HG02678 (cell line): ENCODE results near the gene SCLY.

Source experiments
- ATAC-seq: cut with Tn5 transposase; IDR thresholded peaks from one replicate; pipeline ENCODE4 v1.9.1; 2021; ENCODE audit warnings: mild to moderate bottlenecking, moderate library complexity; ENCODE audit not compliant: unreplicated experiment

SCLY gene

GRCh38 chr2:238123991-238124470, 63.2 kb downstream of the SCLY start:
- ATAC-seq, result no peak

GRCh38 chr2:238124488-238125126, 63.8 kb downstream of the SCLY start:
- no peak for ATAC-seq

- no peak for ATAC-seq
Observed at GRCh38 chr2:238125127-238125885, 64.5 kb downstream of the SCLY start.

- ATAC-seq, result no peak
Observed at GRCh38 chr2:238126338-238126737, 65.5 kb downstream of the SCLY start.

- no peak for ATAC-seq
Observed at GRCh38 chr2:238126775-238127164, 66.0 kb downstream of the SCLY start.

- ATAC-seq, result peak; percentile 66
Observed at GRCh38 chr2:238127165-238128060, 66.6 kb downstream of the SCLY start.

GRCh38 chr2:238128061-238128440, 67.2 kb downstream of the SCLY start:
- no peak for ATAC-seq

- ATAC-seq, result no peak
Observed at GRCh38 chr2:238128534-238129001, 67.8 kb downstream of the SCLY start.

- no peak for ATAC-seq
Observed at GRCh38 chr2:238129166-238130010, 68.6 kb downstream of the SCLY start.

GRCh38 chr2:238130111-238130695, 69.4 kb downstream of the SCLY start:
- no peak for ATAC-seq

- ATAC-seq, result no peak
Observed at GRCh38 chr2:238130696-238131628, 70.2 kb downstream of the SCLY start.

- ATAC-seq, result no peak
Observed at GRCh38 chr2:238131761-238132462, 71.1 kb downstream of the SCLY start.

GRCh38 chr2:238132463-238133450, 72.0 kb downstream of the SCLY start:
- ATAC-seq, result no peak

GRCh38 chr2:238133499-238134392, 72.9 kb downstream of the SCLY start:
- ATAC-seq, result no peak

GRCh38 chr2:238134393-238134785, 73.6 kb downstream of the SCLY start:
- no peak for ATAC-seq

- no peak for ATAC-seq
Observed at GRCh38 chr2:238135601-238136150, 74.9 kb downstream of the SCLY start.
